HEK293 (cell line): ENCODE results near the gene ADCYAP1R1.

Experiments used
- CTCF ChIA-PET: fragments of 350-600 bp; formaldehyde crosslinking; extraction: SDS; loops from one replicate; lab custom pipeline; 2021; ENCODE audit warnings: antibody characterized with exemption; lab: Yijun Ruan, JAX
- POLR2A ChIA-PET: fragments of 300-600 bp; formaldehyde crosslinking; extraction: SDS; loops from one replicate; lab custom pipeline; 2020; ENCODE audit warnings: antibody characterized with exemption, inconsistent platforms; lab: Yijun Ruan, JAX
- H3K27ac ChIP-seq: fragments of 200-500 bp; sonication (Bioruptor generic); 2 replicates; pipeline ENCODE4 v1.5.1; 2014; ENCODE audit warnings: low read depth, low read length, control low read depth, inconsistent platforms; ENCODE audit errors: extremely low read depth
- H3K36me3 ChIP-seq, 2 experiments: fragments of 200-500 bp in 1 of 2; sonication (Bioruptor generic) in 1 of 2; 1 replicate in 1 of 2; 2 replicates in 1 of 2; pipeline ENCODE4 v1.5.1; 2014 to 2017; ENCODE audit warnings: inconsistent platforms in 2 of 2, low read length in 2 of 2; ENCODE audit not compliant: control insufficient read depth in 2 of 2, insufficient read depth in 1 of 2
- H3K4me1 ChIP-seq: fragments of 200-500 bp; sonication (Bioruptor generic); 2 replicates; pipeline ENCODE4 v1.5.1; 2014; ENCODE audit warnings: mild to moderate bottlenecking, low read length, inconsistent platforms; ENCODE audit not compliant: control insufficient read depth, insufficient read depth
- H3K4me3 ChIP-seq: 2 replicates; pipeline ENCODE4 v1.5.1; 2011; ENCODE audit warnings: low read depth, mild to moderate bottlenecking, control low read depth, low read length, moderate library complexity
- H3K9me3 ChIP-seq: fragments of 200-500 bp; sonication (Bioruptor generic); 2 replicates; pipeline ENCODE4 v1.5.1; 2014; ENCODE audit warnings: low read depth, low read length, inconsistent platforms; ENCODE audit not compliant: control insufficient read depth, insufficient read depth
- CTCF ChIP-seq: fragments of 450-650 bp; formaldehyde crosslinking; IDR thresholded peaks from 2 replicates; pipeline ENCODE4 v1.5.1; 2016; ENCODE audit warnings: missing biosample characterization, missing genetic modification characterization
- ZBTB49 ChIP-seq: fragments of 450-650 bp; formaldehyde crosslinking; IDR thresholded peaks from 2 replicates; pipeline ENCODE4 v1.5.1; 2016; ENCODE audit warnings: missing biosample characterization, missing genetic modification characterization, low read depth
- ZFP37 ChIP-seq: fragments of 450-650 bp; formaldehyde crosslinking; IDR thresholded peaks from 2 replicates; pipeline ENCODE4 v1.5.1; 2016; ENCODE audit warnings: missing biosample characterization, missing genetic modification characterization
- ZFP69B ChIP-seq: fragments of 450-650 bp; formaldehyde crosslinking; IDR thresholded peaks from 2 replicates; pipeline ENCODE4 v1.5.1; 2016; ENCODE audit warnings: missing biosample characterization, missing genetic modification characterization
- ZNF146 ChIP-seq: fragments of 450-650 bp; formaldehyde crosslinking; IDR thresholded peaks from 2 replicates; pipeline ENCODE4 v1.5.1; 2016; ENCODE audit warnings: missing biosample characterization, missing genetic modification characterization
- ZNF169 ChIP-seq: fragments of 450-650 bp; formaldehyde crosslinking; IDR thresholded peaks from 2 replicates; pipeline ENCODE4 v1.5.1; 2016; ENCODE audit warnings: missing biosample characterization, missing genetic modification characterization
- ZNF211 ChIP-seq: fragments of 450-650 bp; formaldehyde crosslinking; IDR thresholded peaks from 2 replicates; pipeline ENCODE4 v1.5.1; 2016; ENCODE audit warnings: low read depth, missing biosample characterization, missing genetic modification characterization
- ZNF394 ChIP-seq: fragments of 450-650 bp; formaldehyde crosslinking; IDR thresholded peaks from 2 replicates; pipeline ENCODE4 v1.5.1; 2016; ENCODE audit warnings: missing biosample characterization, missing genetic modification characterization, mild to moderate bottlenecking, moderate library complexity, borderline replicate concordance
- ZNF398 ChIP-seq: fragments of 450-650 bp; formaldehyde crosslinking; IDR thresholded peaks from 2 replicates; pipeline ENCODE4 v1.5.1; 2017; ENCODE audit warnings: missing biosample characterization, missing genetic modification characterization
- ZNF639 ChIP-seq: fragments of 450-650 bp; formaldehyde crosslinking; IDR thresholded peaks from 2 replicates; pipeline ENCODE4 v1.5.1; 2016; ENCODE audit warnings: missing biosample characterization, missing genetic modification characterization
- ZNF670 ChIP-seq: fragments of 450-650 bp; formaldehyde crosslinking; IDR thresholded peaks from 2 replicates; pipeline ENCODE4 v1.5.1; 2016; ENCODE audit warnings: missing biosample characterization, missing genetic modification characterization, low read depth
- ZNF768 ChIP-seq: fragments of 450-650 bp; formaldehyde crosslinking; IDR thresholded peaks from 2 replicates; pipeline ENCODE4 v1.5.1; 2018; ENCODE audit warnings: missing biosample characterization, mild to moderate bottlenecking, missing genetic modification characterization
- ZSCAN5A ChIP-seq: fragments of 450-650 bp; formaldehyde crosslinking; IDR thresholded peaks from 2 replicates; pipeline ENCODE4 v1.5.1; 2016; ENCODE audit warnings: missing biosample characterization, missing genetic modification characterization

ADCYAP1R1 gene

GRCh38 chr7:31033674-31034300 is 18.3 kb upstream of the ADCYAP1R1 start:
- H3K36me3 ChIP-seq: no peaks in the 10 kb centered on the region
- no peaks in the 10 kb centered on the region for H3K4me1 ChIP-seq
- H3K9me3 ChIP-seq: no peaks in the 10 kb centered on the region
- ChIA-PET CTCF (interaction anchor here (1.1 kb wide), 1 partner anchor 50 kb away, joined by 3 read pairs; no protein-coding TSS in a partner anchor), POLR2A (no interaction called here)
- H3K4me3 ChIP-seq: no peak overlapping the region
- TF ChIP-seq ZFP37 (tag by site-specific recombination) (no peak), ZFP69B (tag by site-specific recombination) (no peak), CTCF (tag by site-specific recombination) (no peak), ZNF394 (no peak), ZNF670 (tag by site-specific recombination) (no peak), ZNF169 (tag by site-specific recombination) (no peak)
- no peak overlapping the region for H3K27ac ChIP-seq

- TF ChIP-seq ZNF211 (tag by site-specific recombination) (no peak), ZBTB49 (no peak), ZNF768 (tag by site-specific recombination) (no peak), ZNF398 (tag by site-specific recombination) (no peak), ZNF146 (no peak), ZNF639 (no peak), ZSCAN5A (tag by site-specific recombination) (no peak)
- no peaks in the 10 kb centered on the region for H3K4me1 ChIP-seq
- ChIA-PET CTCF (interaction anchor here (0.7 kb wide), 1 partner anchor 52 kb away, joined by 3 read pairs; no protein-coding TSS in a partner anchor), POLR2A (no interaction called here)
- H3K36me3 ChIP-seq: no peaks in the 10 kb centered on the region
- H3K4me3 ChIP-seq: no peak overlapping the region
- no peak overlapping the region for H3K27ac ChIP-seq
- H3K9me3 ChIP-seq: no peaks in the 10 kb centered on the region
These were observed 15.2 kb upstream of the ADCYAP1R1 start for GRCh38 chr7:31036924-31037323.
